ENCODE data around the gene LIMS2.

DNA sequence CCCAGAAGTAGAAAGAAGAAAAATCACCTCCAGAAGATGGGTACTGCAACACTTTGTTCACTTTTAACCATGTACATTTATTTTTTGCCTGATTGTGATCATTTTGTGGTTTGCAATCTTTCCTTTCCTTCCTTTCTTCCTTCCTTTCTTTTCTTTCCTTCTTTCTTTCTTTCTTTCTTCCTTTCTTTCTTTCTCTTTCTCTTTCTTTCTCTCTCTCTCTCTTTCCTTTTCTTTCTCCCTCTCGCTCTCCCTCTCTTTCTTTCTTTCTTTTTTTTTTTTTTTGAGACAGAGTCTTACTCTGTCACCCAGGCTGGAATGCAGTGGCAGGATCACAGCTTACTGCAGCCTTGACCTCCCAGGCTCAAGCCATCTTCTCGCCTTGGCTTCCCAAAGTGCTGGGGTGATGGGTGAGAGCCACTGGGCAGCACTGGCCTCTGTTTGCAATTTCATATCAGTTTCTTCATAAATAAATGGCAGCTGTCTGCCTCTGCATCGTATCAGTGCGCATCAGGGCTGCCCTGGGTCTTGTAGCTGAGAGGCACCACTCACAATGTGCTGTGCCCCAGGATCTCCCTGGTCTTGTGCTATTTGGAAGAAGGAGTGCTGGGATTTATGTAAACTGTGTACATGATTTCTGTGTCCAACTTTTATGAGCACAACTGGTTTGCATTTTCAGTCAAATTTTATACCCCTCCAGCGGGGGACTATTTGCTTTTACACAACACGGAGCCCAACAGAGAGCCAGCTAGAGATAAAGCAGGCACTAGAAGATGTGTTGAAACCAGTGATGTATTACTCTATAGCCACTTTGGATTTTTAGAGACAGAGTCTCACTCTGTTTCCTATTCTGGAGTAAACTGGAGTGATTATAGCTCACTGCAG, 6.9 kb upstream of the LIMS2 start:
- TF ChIP-seq, protein P1, sequence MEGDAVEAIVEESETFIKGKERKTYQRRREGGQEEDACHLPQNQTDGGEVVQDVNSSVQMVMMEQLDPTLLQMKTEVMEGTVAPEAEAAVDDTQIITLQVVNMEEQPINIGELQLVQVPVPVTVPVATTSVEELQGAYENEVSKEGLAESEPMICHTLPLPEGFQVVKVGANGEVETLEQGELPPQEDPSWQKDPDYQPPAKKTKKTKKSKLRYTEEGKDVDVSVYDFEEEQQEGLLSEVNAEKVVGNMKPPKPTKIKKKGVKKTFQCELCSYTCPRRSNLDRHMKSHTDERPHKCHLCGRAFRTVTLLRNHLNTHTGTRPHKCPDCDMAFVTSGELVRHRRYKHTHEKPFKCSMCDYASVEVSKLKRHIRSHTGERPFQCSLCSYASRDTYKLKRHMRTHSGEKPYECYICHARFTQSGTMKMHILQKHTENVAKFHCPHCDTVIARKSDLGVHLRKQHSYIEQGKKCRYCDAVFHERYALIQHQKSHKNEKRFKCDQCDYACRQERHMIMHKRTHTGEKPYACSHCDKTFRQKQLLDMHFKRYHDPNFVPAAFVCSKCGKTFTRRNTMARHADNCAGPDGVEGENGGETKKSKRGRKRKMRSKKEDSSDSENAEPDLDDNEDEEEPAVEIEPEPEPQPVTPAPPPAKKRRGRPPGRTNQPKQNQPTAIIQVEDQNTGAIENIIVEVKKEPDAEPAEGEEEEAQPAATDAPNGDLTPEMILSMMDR (conservative IDR thresholded peaks at IDR 0.05 in 1 of 2, IDR thresholded peaks at IDR 0.05 in 1 of 2; ENCODE audit: low read depth in 1 of 2, low read length in 2 of 2) = no peak
- no peak for TF ChIP-seq EZH2 (IDR thresholded peaks at IDR 0.05; ENCODE audit: low read length, missing control alignments)

Measured in fibroblast of lung (primary cell).